GM19395 (cell line): Measurements from ENCODE around the gene LECT2.

Experiments used
- ATAC-seq: cut with Tn5 transposase; IDR thresholded peaks from one replicate; pipeline ENCODE4 v1.9.1; 2021; ENCODE audit warnings: mild to moderate bottlenecking, moderate library complexity; ENCODE audit not compliant: unreplicated experiment

LECT2 gene

GRCh38 chr5:135942202-135942771 lies 12.5 kb downstream of the LECT2 start:
- ATAC-seq = no peak

GRCh38 chr5:135941711-135942110 lies 13.1 kb downstream of the LECT2 start:
- ATAC-seq = no peak

- ATAC-seq = no peak
Measured at GRCh38 chr5:135937245-135937911, 17.4 kb downstream of the LECT2 start.

GRCh38 chr5:135934939-135935338 lies 19.8 kb downstream of the LECT2 start:
- no peak for ATAC-seq

- ATAC-seq = no peak
Measured at GRCh38 chr5:135930949-135931295, 23.9 kb downstream of the LECT2 start.

- ATAC-seq = no peak
Measured at GRCh38 chr5:135930029-135930948, 24.5 kb downstream of the LECT2 start.

- no peak for ATAC-seq
Measured at GRCh38 chr5:135921388-135921787, 33.4 kb downstream of the LECT2 start.

GRCh38 chr5:135920199-135920598 lies 34.6 kb downstream of the LECT2 start:
- ATAC-seq = no peak

GRCh38 chr5:135916638-135917263 lies 38.0 kb downstream of the LECT2 start:
- ATAC-seq = no peak

- no peak for ATAC-seq
Measured at GRCh38 chr5:135915466-135916001, 39.2 kb downstream of the LECT2 start.

- ATAC-seq = no peak
Measured at GRCh38 chr5:135913713-135914626, 40.8 kb downstream of the LECT2 start.

- ATAC-seq = no peak
Measured at GRCh38 chr5:135905144-135905543, 49.6 kb downstream of the LECT2 start.

GRCh38 chr5:135901633-135902032 lies 53.1 kb downstream of the LECT2 start:
- no peak for ATAC-seq

- no peak for ATAC-seq
Measured at GRCh38 chr5:135900276-135900675, 54.5 kb downstream of the LECT2 start.

GRCh38 chr5:135898651-135899050 lies 56.1 kb downstream of the LECT2 start:
- no peak for ATAC-seq
